ENCODE results near the gene ANKRD49.
"Not testable (repeated sequence)": the region's sequence is repeated elsewhere in the genome, so short reads cannot be mapped to it uniquely, and the experiment has no call there.

ANKRD49 gene

DNA sequence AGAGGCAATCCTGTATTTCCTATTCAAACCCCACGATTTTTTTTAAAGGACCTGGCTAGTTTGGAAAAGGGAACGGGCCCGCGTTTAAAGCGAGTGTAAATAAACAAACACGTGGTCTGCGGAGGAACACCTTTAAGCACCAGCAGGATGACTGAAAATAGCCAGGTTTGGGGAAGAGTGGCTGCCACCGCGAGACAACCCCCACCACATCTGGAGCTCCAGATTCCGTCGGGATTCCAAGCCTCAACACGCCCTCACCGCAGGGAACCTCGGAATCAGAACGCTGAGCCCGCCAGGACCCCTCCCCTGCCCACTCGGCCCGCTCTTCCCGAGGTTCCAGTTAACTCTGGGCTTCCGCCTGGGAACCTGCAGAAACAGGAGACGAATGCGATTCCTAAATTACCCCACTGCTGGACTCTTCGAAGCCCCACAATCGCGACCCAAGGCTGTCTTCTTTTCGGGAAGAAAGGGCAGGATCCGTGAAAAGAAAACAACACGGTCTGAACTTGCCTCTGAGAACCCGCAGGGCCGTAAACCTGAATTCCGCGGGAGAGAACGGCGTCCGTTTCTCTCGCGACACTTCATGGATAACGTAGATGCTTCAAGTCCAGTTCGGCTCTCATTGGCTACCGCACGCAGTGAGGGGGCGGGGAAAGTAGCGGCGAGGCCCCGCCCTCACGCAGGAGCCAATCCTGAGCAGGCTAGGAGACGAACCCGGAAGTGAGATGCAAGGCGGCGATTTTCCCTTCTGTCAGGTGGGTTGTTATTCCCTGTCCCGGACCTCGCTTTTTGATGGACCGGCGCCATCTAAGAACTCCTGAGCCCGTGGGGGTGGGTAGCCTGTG lies at the start of gene ANKRD49, which contains the start of gene MRE11:
Gene ANKRD49, plus strand, starts transcription at position 704 of the 845 bp plus-strand sequence. CDS start 2,710 bp downstream, outside the sequence.
Gene MRE11, minus strand, starts transcription at position 564 of the 845 bp plus-strand sequence. CDS start 1,043 bp downstream, outside the sequence.
- peak; percentile 75 for DNase-seq

DNA sequence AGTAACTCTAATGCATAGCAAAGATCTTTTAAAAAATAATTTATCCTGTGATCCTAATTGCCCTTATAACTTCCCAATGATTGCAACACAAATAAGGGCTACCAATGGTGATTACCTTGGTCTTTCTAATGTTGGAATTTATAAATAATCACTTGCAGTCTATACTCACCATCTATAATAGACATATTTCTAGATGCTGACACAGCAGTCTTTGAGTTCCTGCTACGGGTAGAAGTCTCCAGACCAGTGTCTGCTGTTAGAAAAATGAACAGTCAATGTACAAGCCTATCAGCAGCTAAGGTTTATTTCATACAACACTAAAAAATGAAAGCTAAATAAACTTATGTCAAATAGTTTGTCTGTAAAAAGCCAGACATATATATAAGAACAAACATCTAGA lies 48.1 kb upstream of the ANKRD49 start:
- DNase-seq: no peak

DNA sequence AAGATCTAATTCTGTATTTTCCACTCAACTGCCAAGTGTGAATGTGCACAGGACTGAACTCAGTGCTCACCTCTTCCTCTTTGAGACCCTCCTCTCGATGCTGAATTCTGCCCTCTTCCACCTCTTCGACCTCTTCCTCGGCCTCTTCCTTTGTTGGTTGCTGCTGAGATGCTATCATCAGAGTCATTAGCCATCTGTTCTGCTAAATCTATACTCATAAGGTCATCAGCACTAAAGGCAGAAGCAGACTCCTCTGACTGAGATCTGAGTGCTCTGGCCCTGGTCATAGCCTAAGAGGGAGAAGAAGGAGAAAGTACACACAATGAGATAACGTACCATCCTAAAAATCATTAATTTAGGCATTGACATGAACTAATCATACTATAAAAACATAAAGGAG lies 46.6 kb upstream of the ANKRD49 start:
- DNase-seq: no peak

GRCh38 chr11:94449029-94449428 lies 44.8 kb upstream of the ANKRD49 start:
- no peak for DNase-seq

DNA sequence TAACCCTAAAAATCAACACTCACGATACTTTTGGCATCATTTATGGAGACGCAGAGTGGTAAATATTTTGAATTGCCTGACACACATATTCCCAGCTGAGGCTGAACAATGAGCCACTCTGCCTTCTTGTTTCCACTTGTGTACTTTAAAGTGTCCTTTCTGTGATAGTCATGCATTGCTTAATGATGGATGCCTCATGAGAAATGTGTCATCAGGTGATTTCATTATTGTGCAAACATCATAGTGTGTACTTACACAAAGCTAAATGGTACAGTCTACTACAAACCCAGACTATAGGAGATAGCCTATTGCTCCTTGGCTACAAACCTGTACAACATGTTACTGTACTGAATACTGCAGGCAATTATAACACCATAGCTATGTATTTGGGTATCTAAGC lies 44.3 kb upstream of the ANKRD49 start:
- DNase-seq: no peak

DNA sequence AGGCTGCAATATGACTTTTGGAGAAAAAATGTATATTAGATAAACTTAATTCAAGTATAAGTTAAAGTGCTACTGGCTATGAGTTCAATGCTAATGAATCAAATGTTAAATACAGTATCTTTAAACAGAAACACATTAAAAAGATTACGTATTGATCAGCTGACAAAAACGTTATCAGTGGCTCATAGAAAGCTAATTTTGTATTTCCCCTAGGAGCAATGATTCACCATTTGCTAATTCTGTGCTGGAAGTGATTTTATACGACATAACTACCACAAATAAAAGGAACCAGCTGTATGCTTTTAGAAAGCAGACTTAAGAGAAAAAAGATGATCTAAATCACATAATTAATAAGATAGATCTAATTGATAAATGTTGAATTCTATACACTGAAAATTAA lies 43.7 kb upstream of the ANKRD49 start:
- DNase-seq: no peak

DNA sequence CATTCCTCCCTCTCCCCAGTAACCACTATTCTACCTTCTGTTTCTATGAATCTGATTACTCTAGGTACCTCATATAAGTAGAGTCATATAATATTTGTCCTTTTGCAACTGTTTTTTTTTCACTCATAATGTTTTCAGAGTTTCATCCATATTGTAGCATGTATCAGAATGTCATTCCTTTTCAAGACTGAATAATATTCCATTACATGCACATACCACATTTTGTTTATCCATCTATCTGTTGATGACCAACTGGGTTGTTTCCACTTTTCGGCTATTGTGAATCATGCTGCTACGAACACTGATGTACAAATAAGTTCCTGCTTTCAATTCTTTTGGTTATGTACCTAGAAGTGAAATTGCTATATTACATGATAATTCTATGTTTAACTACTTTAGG lies 40.8 kb upstream of the ANKRD49 start:
- no peak for DNase-seq

GRCh38 chr11:94454301-94454700 lies 39.5 kb upstream of the ANKRD49 start:
- DNase-seq: no peak

- DNase-seq: no peak
Measured at GRCh38 chr11:94455861-94456260, 37.9 kb upstream of the ANKRD49 start.

- no peak for DNase-seq
Measured at GRCh38 chr11:94457118-94458029, 36.4 kb upstream of the ANKRD49 start.

GRCh38 chr11:94459576-94459975 lies 34.2 kb upstream of the ANKRD49 start:
- DNase-seq: no peak

DNA sequence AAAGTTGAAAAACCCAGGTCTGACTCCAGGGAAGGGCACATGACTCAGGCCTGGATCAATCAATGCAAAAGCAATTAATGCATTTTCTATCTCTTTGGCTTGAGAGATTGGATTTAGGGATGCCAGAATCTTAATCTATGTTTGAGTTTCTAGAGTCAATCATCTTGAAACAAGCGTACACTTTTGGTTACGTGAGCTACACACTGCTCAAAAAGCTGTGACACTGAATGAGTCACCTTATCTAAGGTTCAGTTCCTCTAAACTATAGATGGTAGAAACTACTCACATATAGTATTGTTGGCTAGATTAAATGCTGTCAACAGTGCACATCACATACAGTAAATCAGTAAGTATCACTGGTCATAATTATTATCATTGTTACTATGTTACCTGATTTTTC lies 24.4 kb upstream of the ANKRD49 start:
- no peak for DNase-seq

GRCh38 chr11:94472916-94473799 lies 20.6 kb upstream of the ANKRD49 start:
- DNase-seq: no peak

DNA sequence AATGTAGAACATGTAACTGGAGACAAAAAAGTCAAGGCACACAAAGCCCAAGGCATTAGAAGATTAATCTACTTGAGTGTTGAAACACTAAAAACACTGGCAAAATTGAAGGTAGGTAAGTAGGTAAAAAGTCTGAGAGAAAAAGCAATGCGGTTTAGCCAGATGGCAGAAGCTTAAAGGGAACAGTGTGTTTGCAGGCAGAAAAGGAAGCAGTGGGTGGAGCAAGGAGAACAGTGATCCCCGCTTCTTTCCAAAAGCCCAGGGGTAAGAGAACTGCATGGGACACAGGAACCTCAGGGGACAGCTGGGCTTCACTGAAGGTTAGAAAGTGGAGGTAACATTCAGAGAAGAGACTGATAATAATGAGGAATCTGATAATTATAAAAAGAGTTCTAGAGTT lies 16.2 kb upstream of the ANKRD49 start:
- DNase-seq: no peak

DNA sequence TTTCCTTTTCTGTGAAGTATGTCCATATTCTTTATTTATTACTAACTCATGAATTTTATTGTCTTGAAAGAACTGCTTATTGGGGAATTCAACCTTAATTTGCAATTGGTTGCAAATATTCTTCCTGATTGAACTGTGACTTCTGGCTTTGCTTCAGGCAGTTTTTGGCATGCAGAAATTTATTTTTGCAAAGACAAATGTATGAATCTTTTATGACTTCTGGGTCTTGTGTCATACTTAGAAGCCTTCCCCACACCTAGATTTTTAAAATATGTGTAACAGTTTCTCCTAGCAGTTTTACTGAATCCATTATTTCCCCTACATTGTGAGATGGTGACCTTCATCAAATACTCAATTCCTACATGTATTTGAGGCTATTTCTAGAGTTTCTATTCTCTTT lies 12.4 kb upstream of the ANKRD49 start:
- no peak for DNase-seq

DNA sequence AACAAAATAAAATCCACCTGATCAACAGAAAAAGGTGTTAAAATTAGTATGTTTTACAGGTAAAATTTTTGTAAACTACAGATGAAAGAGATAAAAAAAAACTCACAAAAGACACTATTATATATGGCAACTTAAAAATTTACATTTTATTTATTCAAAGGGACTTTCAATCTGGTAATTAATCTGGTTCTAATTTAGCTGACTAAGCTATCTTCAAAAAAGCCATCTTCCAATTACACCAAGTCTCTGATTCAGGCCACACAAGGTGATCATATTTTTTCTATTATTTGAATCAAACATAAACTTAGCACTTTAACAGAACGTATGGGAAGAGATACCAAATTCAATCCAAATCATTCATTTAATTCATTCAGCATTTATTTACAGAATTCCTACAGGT lies 7.7 kb upstream of the ANKRD49 start:
- no peak for DNase-seq

DNA sequence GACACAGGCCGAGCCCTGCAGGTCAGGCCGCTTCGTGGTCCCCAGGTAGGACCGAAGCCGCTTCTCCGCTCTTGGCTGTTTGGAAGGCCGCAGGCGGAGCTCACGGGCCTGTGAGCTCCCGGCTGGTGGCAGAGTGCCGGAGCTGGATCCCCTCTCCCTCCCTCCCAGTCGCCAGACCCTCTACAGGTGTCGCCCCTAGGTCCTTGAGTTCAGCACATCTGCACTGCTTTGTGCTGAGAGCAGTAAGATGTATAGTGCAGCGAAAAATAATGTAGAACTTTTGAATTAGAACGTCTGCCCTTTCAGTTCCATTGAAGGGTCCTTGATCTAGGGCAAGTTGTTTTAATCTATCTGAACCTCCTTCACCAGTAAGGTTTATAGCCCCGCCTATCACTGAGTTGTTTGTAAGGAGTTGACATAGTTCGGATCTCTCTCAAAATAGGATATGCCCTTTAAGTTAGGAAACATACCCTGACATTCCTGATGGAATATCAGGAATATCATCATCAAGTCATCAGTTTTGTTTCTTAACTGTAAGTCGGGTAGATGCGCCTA lies 419 bp downstream of the ANKRD49 start:
- no peak for DNase-seq

DNA sequence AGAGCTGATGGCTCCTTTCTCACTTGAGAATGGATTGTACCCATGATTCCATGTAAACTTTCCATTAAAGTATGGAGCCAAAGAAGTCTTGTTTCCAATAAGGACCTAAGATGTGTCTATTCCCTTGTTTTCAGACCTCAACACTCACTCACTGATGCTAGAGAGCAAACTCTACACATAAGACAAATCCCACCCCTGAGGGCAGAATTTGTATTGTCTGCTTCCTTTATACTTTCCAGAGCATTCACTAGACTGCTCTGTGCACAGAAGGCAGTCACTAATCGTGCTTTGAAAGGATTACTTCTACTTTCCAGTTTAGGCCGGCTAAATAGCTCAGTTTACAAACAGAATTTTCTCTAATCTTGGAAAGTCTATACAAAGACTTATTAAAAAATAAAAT lies 6.4 kb downstream of the ANKRD49 start:
- DNase-seq: no peak

- DNase-seq: no peak
Measured at GRCh38 chr11:94501522-94501921, 7.7 kb downstream of the ANKRD49 start.

DNA sequence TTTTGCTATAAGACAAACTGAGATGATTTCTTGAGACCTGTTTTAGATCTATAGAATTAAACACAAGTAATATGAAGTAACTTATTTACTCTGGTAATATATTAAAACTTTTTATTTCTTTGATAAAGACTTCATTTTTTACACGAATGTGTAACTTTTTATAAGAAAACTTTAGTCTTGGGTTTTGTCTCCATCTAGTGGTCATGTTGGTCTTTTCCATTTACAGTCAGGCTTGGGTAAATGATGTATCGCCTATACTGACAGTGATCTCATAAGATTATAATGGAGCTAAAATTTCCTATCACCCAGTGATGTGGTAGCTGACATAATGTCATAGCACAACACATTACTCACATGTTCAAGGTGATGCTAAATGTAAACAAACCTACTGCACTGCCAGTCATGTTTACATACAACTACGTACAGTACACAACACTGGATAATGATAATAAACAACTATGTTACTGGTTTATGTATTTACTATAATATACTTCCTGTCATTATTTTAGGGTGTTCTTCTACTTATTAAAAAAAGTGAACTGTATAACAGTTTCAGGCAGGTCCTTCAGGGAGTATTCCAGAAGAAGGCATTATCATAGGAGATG lies 11.0 kb downstream of the ANKRD49 start:
- DNase-seq: no peak

DNA sequence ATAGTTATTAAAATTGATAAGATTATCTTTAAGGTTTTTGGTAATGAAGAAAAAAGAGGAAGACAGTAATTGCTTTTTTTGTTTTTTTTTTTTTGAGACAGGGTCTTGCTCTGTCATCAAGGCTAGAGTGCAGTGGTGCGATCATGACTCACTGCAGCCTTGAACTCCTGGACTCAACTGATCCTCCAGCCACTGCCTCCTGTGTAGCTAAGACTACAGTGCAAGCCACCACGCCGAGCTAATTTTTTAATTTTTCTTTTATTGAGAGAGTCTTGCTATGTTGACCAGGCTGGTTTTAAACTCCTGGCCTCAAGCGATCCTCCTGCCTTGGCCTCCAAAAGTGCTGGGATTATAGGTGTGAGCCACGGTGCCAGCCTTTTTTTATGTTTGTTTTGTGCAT lies 12.7 kb downstream of the ANKRD49 start:
- DNase-seq: not testable (repeated sequence)

DNA sequence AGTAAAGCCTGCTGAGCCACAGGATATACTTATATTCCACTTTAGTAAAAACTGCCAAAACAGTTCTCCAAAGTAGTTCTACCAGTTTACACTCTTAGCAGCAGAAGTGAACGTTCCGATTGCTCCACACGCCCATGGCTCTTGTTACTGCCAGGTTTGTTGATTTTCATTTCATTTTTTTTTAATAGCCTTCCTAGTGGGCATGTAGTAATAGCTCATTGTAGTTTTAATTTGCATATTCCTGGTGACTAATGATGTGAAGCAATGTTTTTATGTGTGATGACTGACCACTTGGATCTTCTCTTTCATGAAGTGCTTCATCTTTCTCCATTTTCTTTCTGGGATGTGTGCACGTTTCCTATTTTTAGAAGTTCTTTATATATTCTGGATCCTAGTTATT lies 13.7 kb downstream of the ANKRD49 start:
- DNase-seq: no peak

Measured in NCI-H1694 (cell line).